ENCODE results near the gene NLRX1.

- TF ChIP-seq, protein P1, sequence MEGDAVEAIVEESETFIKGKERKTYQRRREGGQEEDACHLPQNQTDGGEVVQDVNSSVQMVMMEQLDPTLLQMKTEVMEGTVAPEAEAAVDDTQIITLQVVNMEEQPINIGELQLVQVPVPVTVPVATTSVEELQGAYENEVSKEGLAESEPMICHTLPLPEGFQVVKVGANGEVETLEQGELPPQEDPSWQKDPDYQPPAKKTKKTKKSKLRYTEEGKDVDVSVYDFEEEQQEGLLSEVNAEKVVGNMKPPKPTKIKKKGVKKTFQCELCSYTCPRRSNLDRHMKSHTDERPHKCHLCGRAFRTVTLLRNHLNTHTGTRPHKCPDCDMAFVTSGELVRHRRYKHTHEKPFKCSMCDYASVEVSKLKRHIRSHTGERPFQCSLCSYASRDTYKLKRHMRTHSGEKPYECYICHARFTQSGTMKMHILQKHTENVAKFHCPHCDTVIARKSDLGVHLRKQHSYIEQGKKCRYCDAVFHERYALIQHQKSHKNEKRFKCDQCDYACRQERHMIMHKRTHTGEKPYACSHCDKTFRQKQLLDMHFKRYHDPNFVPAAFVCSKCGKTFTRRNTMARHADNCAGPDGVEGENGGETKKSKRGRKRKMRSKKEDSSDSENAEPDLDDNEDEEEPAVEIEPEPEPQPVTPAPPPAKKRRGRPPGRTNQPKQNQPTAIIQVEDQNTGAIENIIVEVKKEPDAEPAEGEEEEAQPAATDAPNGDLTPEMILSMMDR (IDR thresholded peaks at IDR 0.05), result no peak
- TF ChIP-seq POLR2A (IDR thresholded peaks at IDR 0.05), result no peak
Observed at GRCh38 chr11:119179342-119179741, 10.8 kb downstream of the NLRX1 start.
